ENCODE measurements around the gene GABARAPL1.
"Not testable (repeated sequence)": the region's sequence is repeated elsewhere in the genome, so short reads cannot be mapped to it uniquely, and the experiment has no call there.

DNA sequence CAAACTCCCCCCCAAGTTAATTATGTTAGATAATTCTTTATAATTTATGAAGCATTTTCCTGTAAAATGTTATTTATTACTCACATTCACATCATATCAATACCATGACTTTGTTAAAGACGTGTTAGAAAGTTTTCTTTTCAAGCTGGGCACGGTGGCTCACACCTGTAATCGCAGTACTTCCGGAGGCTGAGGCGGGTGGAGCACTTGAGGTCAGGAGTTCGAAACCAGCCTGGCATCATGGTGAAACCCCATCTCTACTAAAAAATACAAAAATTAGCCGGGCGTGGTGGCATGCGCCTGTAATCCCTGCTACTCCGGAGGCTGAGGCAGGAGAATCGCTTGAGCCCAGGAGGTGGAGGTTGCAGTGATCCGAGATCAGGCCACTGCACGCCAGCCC is 3.3 kb downstream of the GABARAPL1 start:
- TF ChIP-seq, protein P1, sequence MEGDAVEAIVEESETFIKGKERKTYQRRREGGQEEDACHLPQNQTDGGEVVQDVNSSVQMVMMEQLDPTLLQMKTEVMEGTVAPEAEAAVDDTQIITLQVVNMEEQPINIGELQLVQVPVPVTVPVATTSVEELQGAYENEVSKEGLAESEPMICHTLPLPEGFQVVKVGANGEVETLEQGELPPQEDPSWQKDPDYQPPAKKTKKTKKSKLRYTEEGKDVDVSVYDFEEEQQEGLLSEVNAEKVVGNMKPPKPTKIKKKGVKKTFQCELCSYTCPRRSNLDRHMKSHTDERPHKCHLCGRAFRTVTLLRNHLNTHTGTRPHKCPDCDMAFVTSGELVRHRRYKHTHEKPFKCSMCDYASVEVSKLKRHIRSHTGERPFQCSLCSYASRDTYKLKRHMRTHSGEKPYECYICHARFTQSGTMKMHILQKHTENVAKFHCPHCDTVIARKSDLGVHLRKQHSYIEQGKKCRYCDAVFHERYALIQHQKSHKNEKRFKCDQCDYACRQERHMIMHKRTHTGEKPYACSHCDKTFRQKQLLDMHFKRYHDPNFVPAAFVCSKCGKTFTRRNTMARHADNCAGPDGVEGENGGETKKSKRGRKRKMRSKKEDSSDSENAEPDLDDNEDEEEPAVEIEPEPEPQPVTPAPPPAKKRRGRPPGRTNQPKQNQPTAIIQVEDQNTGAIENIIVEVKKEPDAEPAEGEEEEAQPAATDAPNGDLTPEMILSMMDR (IDR thresholded peaks at IDR 0.05; ENCODE audit: poor library complexity, severe bottlenecking), result not testable (repeated sequence)
- TF ChIP-seq RAD21 (conservative IDR thresholded peaks at IDR 0.05); EP300 (conservative IDR thresholded peaks at IDR 0.05; ENCODE audit: poor library complexity, severe bottlenecking): not testable (repeated sequence)

Data from neural cell (in vitro differentiated cells).